A673 (cell line): ENCODE measurements around the gene MRPL42. TPM values are rescaled to one million over a fixed set of nuclear protein-coding genes. Genes with fewer than 3 reads are reported as not detected.
A peak's percentile ranks its signal among the peaks of the same experiment; 100 is the strongest.

Experiments
- BruUV-seq: library from RNA; stranded (reverse); fragments of 400-500 nt; replicated peaks from 2 replicates; lab custom pipeline; 2021; lab: Mats Ljungman, UMichigan
- CTCF ChIA-PET: fragments of 300-600 bp; sonication (Branson Sonifier 250); formaldehyde crosslinking; loops from one replicate; lab custom pipeline; 2022; ENCODE audit warnings: antibody characterized with exemption; lab: Charles Lee
- POLR2A ChIA-PET: fragments of 300-600 bp; sonication (Branson Sonifier 250); formaldehyde crosslinking; loops from one replicate; lab custom pipeline; 2022; ENCODE audit warnings: antibody characterized with exemption; ENCODE audit not compliant: low non-redundant PET; lab: Charles Lee
- DNase-seq: peaks from one replicate; pipeline ENCODE4 v3.0.0-alpha.2; 2015; ENCODE audit warnings: low spot score
- H3K27ac ChIP-seq: fragments of 200-600 bp; sonication (generic); 2 replicates; pipeline ENCODE4 v1.5.1; 2016; ENCODE audit warnings: mixed run types, low read depth, mild to moderate bottlenecking, mixed read lengths, antibody characterized with exemption, low read length; ENCODE audit not compliant: poor library complexity, severe bottlenecking
- H3K27me3 ChIP-seq: fragments of 200-600 bp; sonication (generic); replicated peaks from 2 replicates; pipeline ENCODE4 v1.6.1; 2017; ENCODE audit warnings: mixed run types, low read depth, mild to moderate bottlenecking, mixed read lengths, antibody characterized with exemption, low read length; ENCODE audit not compliant: insufficient read depth, poor library complexity
- H3K36me3 ChIP-seq: fragments of 200-600 bp; sonication (generic); 2 replicates; pipeline ENCODE4 v1.6.1; 2016; ENCODE audit warnings: mixed run types, mild to moderate bottlenecking, mixed read lengths, antibody characterized with exemption, low read length; ENCODE audit not compliant: insufficient read depth, poor library complexity, severe bottlenecking
- H3K4me1 ChIP-seq: fragments of 200-600 bp; sonication (generic); 2 replicates; pipeline ENCODE4 v1.6.1; 2017; ENCODE audit warnings: mixed run types, mild to moderate bottlenecking, mixed read lengths, antibody characterized with exemption, low read length; ENCODE audit not compliant: insufficient read depth, poor library complexity, severe bottlenecking
- H3K4me3 ChIP-seq: fragments of 200-600 bp; sonication (generic); 2 replicates; pipeline ENCODE4 v1.5.1; 2016; ENCODE audit warnings: low read depth, mixed run types, mild to moderate bottlenecking, mixed read lengths, low read length; ENCODE audit not compliant: poor library complexity, severe bottlenecking
- H3K9me3 ChIP-seq: fragments of 200-600 bp; sonication (generic); 2 replicates; pipeline ENCODE4 v1.6.1; 2016; ENCODE audit warnings: mixed run types, low read depth, mild to moderate bottlenecking, mixed read lengths, antibody characterized with exemption, low read length; ENCODE audit not compliant: poor library complexity, severe bottlenecking
- CTCF ChIP-seq: fragments of 300-800, 200-600 bp; sonication (generic); conservative IDR thresholded peaks from 2 replicates; pipeline ENCODE4 v1.5.1; 2017; ENCODE audit warnings: low read depth, mild to moderate bottlenecking, antibody characterized with exemption, low read length, moderate library complexity, mixed read lengths
- EZH2 ChIP-seq: fragments of 200-600 bp; sonication (generic); IDR thresholded peaks from 2 replicates; pipeline ENCODE4 v1.6.1; 2017; ENCODE audit warnings: borderline replicate concordance, low read depth, mild to moderate bottlenecking, mixed read lengths, antibody characterized with exemption, low read length; ENCODE audit not compliant: poor library complexity, severe bottlenecking
- intact Hi-C: fragments of 100-400 bp; cut with micrococcal nuclease; formaldehyde crosslinking; loops from one replicate; pipeline ENCODE4 v1.10.0; 2022; ENCODE audit not compliant: unreplicated experiment
- total RNA-seq: library from RNA; stranded (reverse); gene quantifications from 2 replicates; pipeline ENCODE4 v1.2.3, GENCODE V29; 2021

MRPL42 gene
- total RNA-seq, 1 experiment from 2014 or later, result 196 TPM

- Histone ChIP-seq H3K4me3 (no peak overlapping the region), H3K9me3 (no peaks in the 10 kb centered on the region), H3K27ac (no peak overlapping the region), H3K4me1 (no peaks in the 10 kb centered on the region), H3K36me3 (no peaks in the 10 kb centered on the region), H3K27me3 (no peaks in the 10 kb centered on the region)
- DNase-seq, result no peak
- TF ChIP-seq CTCF, result no peak
- TF ChIP-seq EZH2, result no peak
- intact Hi-C loops, result no loop called here
- ChIA-PET POLR2A (no interaction called here), CTCF (no interaction called here)
- BruUV-seq, result no TSS peak
These were observed 52.5 kb downstream of the MRPL42 start for GRCh38 chr12:93519859-93520258.

- TF ChIP-seq EZH2, result no peak
- TF ChIP-seq CTCF, result no peak
- intact Hi-C loops, result no loop called here
- H3K27me3 ChIP-seq, result no peaks in the 10 kb centered on the region
- DNase-seq, result no peak
- no TSS peak for BruUV-seq
- H3K36me3 ChIP-seq, result no peaks in the 10 kb centered on the region
- no peak overlapping the region for H3K4me3 ChIP-seq
- no peaks in the 10 kb centered on the region for H3K9me3 ChIP-seq
- H3K27ac ChIP-seq, result no peak overlapping the region
- H3K4me1 ChIP-seq, result no peaks in the 10 kb centered on the region
- POLR2A ChIA-PET, result no interaction called here
- CTCF ChIA-PET, result no interaction called here
These were observed 53.1 kb downstream of the MRPL42 start for GRCh38 chr12:93520454-93520853.

- no peaks in the 10 kb centered on the region for H3K27me3 ChIP-seq
- no TSS peak for BruUV-seq
- ChIA-PET CTCF (no interaction called here), POLR2A (no interaction called here)
- H3K27ac ChIP-seq, result no peak overlapping the region
- no peaks in the 10 kb centered on the region for H3K36me3 ChIP-seq
- H3K4me1 ChIP-seq, result no peaks in the 10 kb centered on the region
- H3K4me3 ChIP-seq, result no peak overlapping the region
- TF ChIP-seq EZH2, result no peak
- no peak for TF ChIP-seq CTCF
- no peaks in the 10 kb centered on the region for H3K9me3 ChIP-seq
- DNase-seq, result peak; percentile 61
- intact Hi-C loops, result no loop called here
These were observed 54.1 kb downstream of the MRPL42 start for GRCh38 chr12:93521225-93522080.
